Esophagus muscularis mucosa (tissue), 4 donors: ENCODE measurements around the gene ERBB4. TPM values are rescaled to one million over a fixed set of nuclear protein-coding genes. Genes with fewer than 3 reads are reported as not detected.

Source experiments
- DNase-seq: peaks from one replicate; pipeline ENCODE4 v3.0.0-alpha.2; 2017; ENCODE audit errors: extremely low spot score
- H3K27ac ChIP-seq, 4 donors: fragments of 200-600 bp; sonication (generic); replicated peaks in 1 of 4; 1 replicate in 3 of 4; 2 replicates in 1 of 4; pipeline ENCODE4 v1.5.1; 2016 to 2019; ENCODE audit warnings: mild to moderate bottlenecking in 1 of 4
- H3K27me3 ChIP-seq, 4 donors: fragments of 200-600 bp; sonication (generic); one replicate each; pipeline versions ENCODE4 v1.5.1 to v1.6.0; 2016 to 2019
- H3K36me3 ChIP-seq, 4 donors: fragments of 200-600 bp; sonication (generic); one replicate each; pipeline ENCODE4 v1.5.1; 2016 to 2019
- H3K4me1 ChIP-seq, 4 donors: fragments of 200-600 bp; sonication (generic); one replicate each; pipeline ENCODE4 v1.5.1; 2016 to 2019
- H3K4me3 ChIP-seq, 4 donors: fragments of 200-600 bp; sonication (generic); 1 replicate in 2 of 4; 2 replicates in 2 of 4; pipeline ENCODE4 v1.5.1; 2016 to 2019; ENCODE audit warnings: mild to moderate bottlenecking in 4 of 4, moderate library complexity in 1 of 4
- H3K9me3 ChIP-seq, 4 donors: fragments of 200-600 bp; sonication (generic); 1 replicate in 3 of 4; 2 replicates in 1 of 4; pipeline ENCODE4 v1.5.1; 2016 to 2019
- EP300 ChIP-seq: sonication (generic); formaldehyde crosslinking; IDR thresholded peaks from one replicate; pipeline ENCODE4 v1.6.1; 2017; ENCODE audit warnings: antibody characterized with exemption
- POLR2A ChIP-seq: fragments of 450-650 bp; IDR thresholded peaks from one replicate; pipeline ENCODE4 v1.6.1; 2017; ENCODE audit warnings: antibody characterized with exemption, moderate library complexity, mild to moderate bottlenecking, low read depth
- POLR2AphosphoS5 ChIP-seq, 2 donors: sonication (generic); formaldehyde crosslinking; IDR thresholded peaks; one replicate each; pipeline ENCODE4 v1.6.1; 2017; ENCODE audit warnings: antibody characterized with exemption in 2 of 2
- WGBS: methylation state at CpG from one replicate; pipeline ENCODE4 v1.1.5; 2018; 5-methylcytosine and 5-hydroxymethylcytosine counted together
- intact Hi-C: fragments of 100-400 bp; cut with DNase I; formaldehyde crosslinking; loops from one replicate; pipeline ENCODE4 v1.15.1; 2023
- total RNA-seq, 4 donors: library from RNA; depleted of rRNA; stranded (reverse); fragments of >200 nt; gene quantifications; one replicate each; pipeline versions ENCODE4 v1.1.0 to v1.2.1, GENCODE V29; 2016
- TF ChIP-seq, protein P1 (sequence below), 3 experiments: fragments of 200-600 bp in 2 of 3; fragments of 450-650 bp in 1 of 3; sonication (generic) in 2 of 3; IDR thresholded peaks; one replicate each; pipeline ENCODE4 v1.5.1; 2017 to 2019; ENCODE audit warnings: antibody characterized with exemption in 3 of 3, mild to moderate bottlenecking in 2 of 3, moderate library complexity in 1 of 3

The ERBB4 gene
- total RNA-seq, 4 donors from 2014 or later: under 0.01 to 0.19 (median 0.17) TPM

DNA sequence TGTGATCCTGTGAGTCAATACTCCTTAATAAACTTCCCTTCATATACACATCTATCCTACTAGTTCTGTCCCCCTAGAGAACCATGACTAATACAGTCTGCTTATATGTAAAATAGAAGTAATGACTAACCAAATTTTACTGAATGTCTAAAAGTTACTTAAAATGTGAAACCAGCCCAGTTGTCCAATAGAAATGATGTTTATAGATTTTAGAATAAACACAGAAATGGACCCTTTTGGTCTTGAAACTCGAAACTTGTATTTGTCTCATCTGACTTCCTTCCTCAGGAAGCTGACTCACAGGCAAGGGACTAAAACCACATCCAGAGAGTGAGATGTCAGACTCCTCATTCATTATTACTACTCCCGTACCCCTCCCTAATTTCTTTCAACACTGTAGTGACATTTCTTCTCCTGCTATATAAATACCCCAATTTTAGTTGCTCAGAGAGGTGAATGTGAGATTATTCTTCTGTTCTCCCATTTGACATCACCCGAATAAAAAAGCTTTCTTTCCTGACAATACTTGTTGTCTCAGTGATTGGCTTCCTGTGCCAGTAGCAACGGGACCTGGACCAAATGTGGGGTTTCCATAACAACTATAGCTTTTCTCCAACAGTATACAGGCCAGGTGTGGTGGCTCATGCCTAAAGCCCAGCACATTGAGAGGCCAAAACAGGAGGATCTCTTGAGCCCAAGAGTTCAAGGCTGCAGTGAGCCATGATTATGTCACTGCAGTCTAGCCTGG, 486.0 kb downstream of the ERBB4 start:
- Histone ChIP-seq H3K4me1 (no peaks in the 10 kb centered on the region), H3K27me3 (no peaks in the 10 kb centered on the region), H3K36me3 (no peaks in the 10 kb centered on the region), H3K9me3 (peaks cover 0 to 20% (median 8%) of the 10 kb centered on the region in 4 donors), H3K4me3 (no peak overlapping the region), H3K27ac (no peak overlapping the region)
- TF ChIP-seq, protein P1, sequence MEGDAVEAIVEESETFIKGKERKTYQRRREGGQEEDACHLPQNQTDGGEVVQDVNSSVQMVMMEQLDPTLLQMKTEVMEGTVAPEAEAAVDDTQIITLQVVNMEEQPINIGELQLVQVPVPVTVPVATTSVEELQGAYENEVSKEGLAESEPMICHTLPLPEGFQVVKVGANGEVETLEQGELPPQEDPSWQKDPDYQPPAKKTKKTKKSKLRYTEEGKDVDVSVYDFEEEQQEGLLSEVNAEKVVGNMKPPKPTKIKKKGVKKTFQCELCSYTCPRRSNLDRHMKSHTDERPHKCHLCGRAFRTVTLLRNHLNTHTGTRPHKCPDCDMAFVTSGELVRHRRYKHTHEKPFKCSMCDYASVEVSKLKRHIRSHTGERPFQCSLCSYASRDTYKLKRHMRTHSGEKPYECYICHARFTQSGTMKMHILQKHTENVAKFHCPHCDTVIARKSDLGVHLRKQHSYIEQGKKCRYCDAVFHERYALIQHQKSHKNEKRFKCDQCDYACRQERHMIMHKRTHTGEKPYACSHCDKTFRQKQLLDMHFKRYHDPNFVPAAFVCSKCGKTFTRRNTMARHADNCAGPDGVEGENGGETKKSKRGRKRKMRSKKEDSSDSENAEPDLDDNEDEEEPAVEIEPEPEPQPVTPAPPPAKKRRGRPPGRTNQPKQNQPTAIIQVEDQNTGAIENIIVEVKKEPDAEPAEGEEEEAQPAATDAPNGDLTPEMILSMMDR (IDR thresholded peaks at IDR 0.05): no peak
- TF ChIP-seq EP300 (no peak), POLR2A (no peak), POLR2AphosphoS5 (IDR thresholded peaks at IDR 0.05) (no peak)
- DNase-seq: no peak
- WGBS: 56% methylated on average over 4 of the region's 4 CpGs
- intact Hi-C loops: no loop called here

DNA sequence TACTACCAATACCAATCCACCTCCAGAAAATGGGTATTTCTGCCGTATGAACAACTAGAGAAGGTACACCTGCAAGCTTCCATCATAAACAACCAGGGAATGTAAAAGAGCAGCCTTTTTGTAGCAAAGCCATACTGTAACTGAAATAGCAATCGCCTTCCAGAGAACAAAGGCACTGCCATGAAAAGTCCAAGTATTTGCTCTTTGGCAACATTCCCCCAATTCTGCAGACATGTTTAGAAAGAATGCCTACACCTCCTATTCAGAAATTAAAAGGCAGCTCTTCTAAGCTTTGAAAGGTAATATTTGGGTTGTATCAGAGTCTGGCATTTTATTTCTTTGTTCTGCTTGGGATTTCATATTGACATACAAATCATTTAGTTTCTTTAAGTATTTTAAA, 487.7 kb downstream of the ERBB4 start:
- DNase-seq: no peak
- H3K27me3 ChIP-seq: no peaks in the 10 kb centered on the region
- WGBS: 50% methylated on average over 2 of the region's 2 CpGs

DNA sequence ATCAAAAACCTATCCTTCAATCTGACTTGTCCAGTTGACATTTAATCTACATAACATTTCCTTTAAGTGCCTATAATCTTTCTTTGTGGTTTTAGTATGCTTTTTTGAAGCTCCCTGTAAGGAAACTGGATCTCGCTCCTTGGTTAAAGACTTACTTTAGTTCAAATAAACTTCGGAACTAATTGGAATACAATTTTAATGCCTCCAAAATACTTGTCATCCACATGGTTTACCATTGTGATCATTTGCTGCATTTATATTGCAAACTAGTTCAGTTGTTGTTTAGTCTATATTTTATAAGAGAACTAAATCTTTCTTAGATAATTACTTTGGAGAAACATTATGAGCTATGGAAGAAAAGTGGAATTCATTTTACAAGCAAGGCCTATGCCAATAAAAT, 496.0 kb downstream of the ERBB4 start:
- Histone ChIP-seq H3K9me3 (no peaks in the 10 kb centered on the region), H3K4me3 (no peak overlapping the region), H3K27ac (no peak overlapping the region), H3K4me1 (no peaks in the 10 kb centered on the region), H3K36me3 (no peaks in the 10 kb centered on the region), H3K27me3 (no peaks in the 10 kb centered on the region)
- WGBS: 89% methylated on average over 2 of the region's 2 CpGs
- no peak for DNase-seq
- TF ChIP-seq POLR2AphosphoS5 (IDR thresholded peaks at IDR 0.05) (no peak), EP300 (no peak), POLR2A (no peak)
- TF ChIP-seq, protein P1 (IDR thresholded peaks at IDR 0.05): no peak
- intact Hi-C loops: no loop called here

More for the DNA sequence above, 487.7 kb downstream of the ERBB4 start:
- TF ChIP-seq EP300 (no peak), POLR2AphosphoS5 (IDR thresholded peaks at IDR 0.05) (no peak), POLR2A (no peak)
- TF ChIP-seq, protein P1 (IDR thresholded peaks at IDR 0.05): no peak
- intact Hi-C loops: no loop called here
- peaks cover 0 to 16% (median 6%) of the 10 kb centered on the region in 4 donors for H3K9me3 ChIP-seq
- no peaks in the 10 kb centered on the region for H3K4me1 ChIP-seq
- H3K27ac ChIP-seq: no peak overlapping the region
- no peak overlapping the region for H3K4me3 ChIP-seq
- H3K36me3 ChIP-seq: no peaks in the 10 kb centered on the region

DNA sequence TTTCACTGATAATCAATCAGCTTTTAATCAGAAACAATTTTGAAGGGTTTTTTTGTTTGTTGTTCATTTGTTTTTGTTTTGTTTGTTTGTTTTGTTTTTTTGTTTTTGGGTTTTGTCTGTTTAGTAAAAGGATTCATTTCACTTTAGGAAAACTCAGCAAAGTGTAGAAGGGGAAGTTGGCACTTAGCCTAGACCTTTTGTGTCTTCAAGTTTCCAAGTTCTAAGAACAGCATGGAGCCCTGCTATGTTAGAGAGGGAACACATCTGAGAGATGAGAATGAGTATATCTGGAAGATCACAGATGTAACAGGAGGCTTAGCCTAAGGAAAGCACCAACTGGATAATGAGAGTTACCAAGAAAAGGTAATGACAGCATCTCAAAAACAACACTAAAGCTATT, 501.5 kb downstream of the ERBB4 start:
- intact Hi-C loops: no loop called here
- Histone ChIP-seq H3K4me1 (no peaks in the 10 kb centered on the region), H3K27ac (no peak overlapping the region), H3K4me3 (no peak overlapping the region), H3K9me3 (no peaks in the 10 kb centered on the region), H3K36me3 (no peaks in the 10 kb centered on the region), H3K27me3 (no peaks in the 10 kb centered on the region)
- no peak for DNase-seq
- TF ChIP-seq POLR2A: no peak
- TF ChIP-seq, protein P1 (IDR thresholded peaks at IDR 0.05): no peak
- TF ChIP-seq POLR2AphosphoS5 (IDR thresholded peaks at IDR 0.05): no peak
